HepG2 (cell line): ENCODE measurements around the gene DDX31.

Experiments
- IRF1 ChIP-seq: sonication (generic); formaldehyde crosslinking; IDR thresholded peaks from 2 replicates; pipeline ENCODE4 v1.4.0; 2020; ENCODE audit warnings: low read depth, mild to moderate bottlenecking, missing genetic modification reagents
- ZNF282 ChIP-seq: fragments of 450-650 bp; IDR thresholded peaks from 2 replicates; pipeline ENCODE4 v1.6.1; 2018; ENCODE audit not compliant: partially characterized antibody
- ZNF790 ChIP-seq: sonication (generic); formaldehyde crosslinking; IDR thresholded peaks from 2 replicates; pipeline ENCODE4 v1.8.0; 2022; ENCODE audit warnings: missing genetic modification reagents, mild to moderate bottlenecking, borderline replicate concordance
- ZZZ3 ChIP-seq: sonication (generic); formaldehyde crosslinking; IDR thresholded peaks from 2 replicates; pipeline ENCODE4 v1.4.0; 2020; ENCODE audit warnings: missing genetic modification reagents, mild to moderate bottlenecking, borderline replicate concordance

GRCh38 chr9:132554755-132555154 is 115.0 kb downstream of the DDX31 start:
- TF ChIP-seq ZNF790 (CRISPR knock-in tag) (no peak), IRF1 (CRISPR knock-in tag) (no peak), ZZZ3 (CRISPR knock-in tag) (no peak), ZNF282 (no peak)
